Aorta (tissue), 5 donors: Measurements from ENCODE around the gene NDUFA8. TPM values are rescaled to one million over a fixed set of nuclear protein-coding genes. Genes with fewer than 3 reads are reported as not detected.

ENCODE experiments used
- ATAC-seq: fragments of 200-7000 bp; cut with Tn5 transposase; one replicate; pipeline ENCODE4 v1.9.1; 2022; ENCODE audit warnings: moderate library complexity; ENCODE audit not compliant: low FRiP score
- DNase-seq, 2 donors: peaks; one replicate each; pipeline ENCODE4 v3.0.0-alpha.2; 2020
- H3K27ac ChIP-seq, 2 donors: one replicate each; pipeline ENCODE4 v1.5.1; 2013; ENCODE audit warnings: low read length in 2 of 2, mild to moderate bottlenecking in 2 of 2, moderate library complexity in 2 of 2, control low read depth in 1 of 2, inconsistent platforms in 1 of 2, low read depth in 1 of 2
- H3K27me3 ChIP-seq, 2 donors: one replicate each; pipeline ENCODE4 v1.6.1; 2013; ENCODE audit warnings: control low read depth in 1 of 2, low read length in 1 of 2, mild to moderate bottlenecking in 1 of 2, moderate library complexity in 1 of 2; ENCODE audit not compliant: insufficient read depth in 2 of 2, control insufficient read depth in 1 of 2
- H3K36me3 ChIP-seq, 2 donors: one replicate each; pipeline ENCODE4 v1.6.1; 2013; ENCODE audit warnings: control low read depth in 1 of 2, low read length in 1 of 2, mild to moderate bottlenecking in 1 of 2; ENCODE audit not compliant: insufficient read depth in 2 of 2, control insufficient read depth in 1 of 2
- H3K4me1 ChIP-seq, 2 donors: one replicate each; pipeline ENCODE4 v1.6.1; 2013; ENCODE audit warnings: low read length in 2 of 2, control low read depth in 1 of 2, mild to moderate bottlenecking in 1 of 2, moderate library complexity in 1 of 2; ENCODE audit not compliant: insufficient read depth in 2 of 2, control insufficient read depth in 1 of 2
- H3K4me3 ChIP-seq, 2 donors: one replicate each; pipeline ENCODE4 v1.5.1; 2013; ENCODE audit warnings: low read length in 2 of 2, control low read depth in 1 of 2, mild to moderate bottlenecking in 1 of 2
- H3K9me3 ChIP-seq: one replicate; pipeline ENCODE4 v1.6.1; 2013; ENCODE audit warnings: mild to moderate bottlenecking, low read length; ENCODE audit not compliant: control insufficient read depth
- WGBS, 2 donors: extraction: QIAGEN DNeasy Blood & Tissue Kit; methylation state at CpG; one replicate each; pipeline ENCODE4 v1.1.7; 2013; 5-methylcytosine and 5-hydroxymethylcytosine counted together
- intact Hi-C, 2 donors: fragments of 100-400 bp; cut with DNase I; formaldehyde crosslinking; loops; one replicate each; pipeline versions ENCODE4 v1.14.2 to v1.15.0; 2022
- polyA plus RNA-seq, 2 donors: library from polyadenylated mRNA; stranded (reverse); fragments of 200-250 nt; gene quantifications; one replicate each; pipeline ENCODE4 v1.2.3, GENCODE V29; 2013
- total RNA-seq, 2 donors: library from RNA; stranded (reverse); fragmentation: NEBNext Ultra II Directional; extraction: Animal tissue kit (Norgen Biotek cat#: 25700); gene quantifications; one replicate each; pipeline ENCODE4 v1.2.1, GENCODE V29; 2021
- donor health status: healthy with polysubstance abuse.
- donor health status: Bipolar disorder and iron deficiency.
- donor health status: DM: no; HTN: no; CAD: no.
- donor health status: DM: no; HTN: no; CAD: no.
- donor health status: DM: yes; HTN: yes; CAD: no.

NDUFA8 gene
- total and polyA plus RNA-seq, 4 donors = 25.3 to 65.6 (median 43.0) TPM

DNA sequence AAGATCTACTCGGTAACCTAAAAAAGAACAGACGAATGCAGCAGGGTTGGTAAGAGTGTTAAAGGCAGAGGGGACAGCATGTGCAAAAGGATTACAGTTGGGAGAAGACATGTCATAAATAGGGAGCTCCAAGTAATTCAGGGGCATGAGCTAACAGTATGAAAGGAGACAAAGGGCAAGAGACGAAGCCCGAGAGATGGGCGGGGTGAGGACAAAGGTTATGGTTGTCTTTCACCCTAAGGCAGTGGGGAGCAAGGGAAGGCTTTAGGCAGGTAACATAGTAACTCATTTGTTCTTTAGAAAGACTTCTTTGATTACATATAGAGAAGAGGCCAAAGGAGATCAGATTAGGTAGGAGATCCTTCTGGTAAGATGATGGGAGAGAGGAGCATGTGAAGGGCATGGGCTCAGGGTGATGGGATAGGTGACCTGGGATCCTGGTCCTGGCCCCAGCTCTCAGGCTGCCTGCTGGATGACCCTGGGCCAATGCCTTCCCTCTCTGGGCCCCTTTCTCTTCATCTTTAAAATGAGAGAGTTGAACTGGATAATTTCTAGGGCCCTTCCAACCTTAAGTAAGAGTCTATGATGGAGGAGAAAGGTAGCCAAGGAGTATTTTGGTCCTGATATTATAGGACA lies 19.6 kb upstream of the NDUFA8 start:
- intact Hi-C loops = no loop called here
- DNase-seq (no peak), ATAC-seq (no peak)
- WGBS, 2 donors = 72 to 83% methylated on average over 5 of the region's 5 CpGs
- H3K36me3 ChIP-seq = no peaks in the 10 kb centered on the region
- H3K27me3 ChIP-seq = no peaks in the 10 kb centered on the region
- H3K27ac ChIP-seq = no peak overlapping the region
- H3K4me1 ChIP-seq = no peaks in the 10 kb centered on the region
- no peak overlapping the region for H3K4me3 ChIP-seq
- no peaks in the 10 kb centered on the region for H3K9me3 ChIP-seq

DNA sequence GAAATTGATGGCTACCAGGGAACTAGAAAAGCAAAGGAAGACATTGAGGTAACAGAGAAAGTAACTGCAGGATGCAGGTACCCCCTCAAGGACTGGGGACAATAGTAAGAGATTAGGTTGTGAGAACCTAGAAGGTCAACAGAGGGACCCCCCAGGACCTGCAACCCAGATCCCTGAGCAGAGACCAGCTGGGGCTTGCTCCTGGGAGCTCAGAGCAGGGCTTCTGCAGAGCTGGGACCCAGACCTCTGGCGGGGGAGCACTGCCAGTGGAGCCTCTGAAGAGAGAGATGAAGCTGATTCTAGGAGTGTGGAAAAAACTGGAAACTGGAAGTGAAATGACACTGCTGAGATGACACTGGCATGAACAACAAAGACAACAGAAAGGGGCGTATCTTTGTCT lies 17.3 kb upstream of the NDUFA8 start:
- ATAC-seq (no peak), DNase-seq (no peak)
- Histone ChIP-seq H3K9me3 (peaks cover 2% of the 10 kb centered on the region), H3K4me3 (no peak overlapping the region), H3K4me1 (no peaks in the 10 kb centered on the region), H3K27me3 (no peaks in the 10 kb centered on the region), H3K27ac (no peak overlapping the region), H3K36me3 (no peaks in the 10 kb centered on the region)
- 73 to 74% methylated on average over 2 of the region's 2 CpGs for WGBS, 2 donors
- intact Hi-C loops = no loop called here

DNA sequence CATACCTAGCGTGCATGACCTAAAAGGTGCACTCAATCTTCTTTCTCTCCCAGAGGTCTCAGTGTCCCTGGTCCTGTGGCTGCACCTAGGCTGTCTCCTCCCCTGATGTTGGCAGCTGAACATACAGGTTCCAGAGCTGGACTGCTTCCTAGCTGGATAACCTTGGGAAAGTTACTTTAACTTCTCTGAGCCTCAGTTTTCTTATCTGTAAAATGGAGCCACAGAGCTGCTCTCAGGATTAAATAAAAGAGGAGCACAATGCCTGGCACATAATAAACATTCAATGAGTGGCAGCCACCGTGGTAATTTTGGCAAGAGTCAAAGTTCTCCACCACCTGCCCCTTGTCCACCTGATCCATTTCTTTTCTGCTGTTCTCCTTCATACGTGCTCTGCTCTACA lies 14.1 kb upstream of the NDUFA8 start:
- WGBS, 2 donors = 75 to 77% methylated on average over 3 of the region's 3 CpGs
- Histone ChIP-seq H3K9me3 (peaks cover 2% of the 10 kb centered on the region), H3K4me1 (no peaks in the 10 kb centered on the region), H3K27me3 (no peaks in the 10 kb centered on the region), H3K36me3 (no peaks in the 10 kb centered on the region), H3K4me3 (no peak overlapping the region), H3K27ac (no peak overlapping the region)
- ATAC-seq (no peak), DNase-seq (no peak)
- intact Hi-C loops = no loop called here

DNA sequence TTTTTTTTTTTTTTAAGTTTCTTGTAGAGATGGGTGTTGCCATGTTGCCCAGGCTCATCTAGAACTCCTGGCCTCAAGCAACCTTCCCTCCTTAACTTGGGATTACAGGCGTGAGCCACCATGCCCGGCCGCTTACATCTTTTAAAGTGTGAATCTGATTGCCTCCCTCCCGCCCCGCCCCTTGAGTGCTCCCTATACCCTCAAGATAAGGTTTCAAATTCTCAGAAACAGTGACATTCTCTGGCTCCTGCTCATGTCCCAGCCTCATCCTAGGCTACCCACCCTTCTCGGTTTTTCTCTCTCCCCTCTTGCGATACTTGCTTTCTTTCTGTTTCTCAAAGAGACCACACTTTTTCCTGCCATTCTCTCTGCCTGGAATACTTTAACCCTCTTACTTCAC lies 12.6 kb upstream of the NDUFA8 start:
- Histone ChIP-seq H3K9me3 (peaks cover 2% of the 10 kb centered on the region), H3K27me3 (no peaks in the 10 kb centered on the region), H3K27ac (no peak overlapping the region), H3K36me3 (no peaks in the 10 kb centered on the region), H3K4me3 (no peak overlapping the region), H3K4me1 (no peaks in the 10 kb centered on the region)
- 79 to 82% methylated on average over 7 of the region's 7 CpGs for WGBS, 2 donors
- intact Hi-C loops = no loop called here
- no peak for ATAC-seq
- DNase-seq = no peak

GRCh38 chr9:122168356-122168755 lies 8.8 kb upstream of the NDUFA8 start:
- WGBS, 2 donors = 45 to 49% methylated on average over 3 of the region's 3 CpGs
- Histone ChIP-seq H3K36me3 (no peaks in the 10 kb centered on the region), H3K27me3 (no peaks in the 10 kb centered on the region), H3K4me1 (no peaks in the 10 kb centered on the region), H3K4me3 (no peak overlapping the region), H3K27ac (no peak overlapping the region), H3K9me3 (peaks cover 2% of the 10 kb centered on the region)
- intact Hi-C loops = no loop called here
- ATAC-seq = no peak
- DNase-seq = no peak

DNA sequence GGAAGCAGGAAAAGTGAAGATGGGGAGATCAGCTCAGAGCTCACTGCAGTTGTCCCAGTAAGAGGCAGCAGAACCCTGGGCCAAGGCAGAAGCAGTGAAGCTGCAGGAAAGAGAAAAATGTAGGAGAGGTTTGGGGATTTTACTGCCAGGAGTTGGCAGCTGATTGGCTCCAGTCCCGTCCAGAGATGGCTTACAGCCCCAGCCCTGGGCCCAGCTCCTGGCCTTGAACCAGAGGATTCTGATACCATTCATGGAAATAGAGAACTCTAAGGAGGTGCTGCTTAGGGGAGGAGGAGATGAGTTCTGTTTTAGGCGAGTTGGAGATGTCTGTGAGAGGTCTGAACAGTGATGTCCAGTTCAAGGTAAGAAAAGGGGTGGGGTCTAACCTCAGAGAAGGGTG lies 4.7 kb upstream of the NDUFA8 start:
- WGBS, 2 donors = 3 to 7% methylated on average over 2 of the region's 2 CpGs
- no peaks in the 10 kb centered on the region for H3K4me1 ChIP-seq
- H3K36me3 ChIP-seq = no peaks in the 10 kb centered on the region
- no peak for ATAC-seq
- no peak for DNase-seq
- H3K27ac ChIP-seq = no peak overlapping the region
- H3K9me3 ChIP-seq = no peaks in the 10 kb centered on the region
- H3K27me3 ChIP-seq = no peaks in the 10 kb centered on the region
- H3K4me3 ChIP-seq = no peak overlapping the region
- intact Hi-C loops = no loop called here

GRCh38 chr9:122162415-122162814 lies 2.8 kb upstream of the NDUFA8 start:
- H3K27ac ChIP-seq = no peak overlapping the region
- H3K4me1 ChIP-seq = peaks cover 0 to 2% of the 10 kb centered on the region in 2 donors
- H3K4me3 ChIP-seq = no peak overlapping the region
- no peak for DNase-seq
- H3K27me3 ChIP-seq = no peaks in the 10 kb centered on the region
- intact Hi-C loops = no loop called here
- no peaks in the 10 kb centered on the region for H3K9me3 ChIP-seq
- no peaks in the 10 kb centered on the region for H3K36me3 ChIP-seq
- no peak for ATAC-seq

GRCh38 chr9:122159925-122160246 lies 307 bp upstream of the NDUFA8 start:
- Histone ChIP-seq H3K9me3 (no peaks in the 10 kb centered on the region), H3K27me3 (no peaks in the 10 kb centered on the region), H3K36me3 (no peaks in the 10 kb centered on the region), H3K4me1 (peaks cover 0 to 2% of the 10 kb centered on the region in 2 donors), H3K4me3 (peak overlapping the region in 1 of 2 donors; percentile 99), H3K27ac (no peak overlapping the region)
- intact Hi-C loops = loop anchor here in 1 of 2 donors (5.0 kb wide), 1 partner anchor 102 kb away; the partner anchor contains the start of genes MRRF and RBM18
- ATAC-seq = no peak
- 17 to 19% methylated on average over 6 of the region's 6 CpGs for WGBS, 2 donors
- no peak for DNase-seq

DNA sequence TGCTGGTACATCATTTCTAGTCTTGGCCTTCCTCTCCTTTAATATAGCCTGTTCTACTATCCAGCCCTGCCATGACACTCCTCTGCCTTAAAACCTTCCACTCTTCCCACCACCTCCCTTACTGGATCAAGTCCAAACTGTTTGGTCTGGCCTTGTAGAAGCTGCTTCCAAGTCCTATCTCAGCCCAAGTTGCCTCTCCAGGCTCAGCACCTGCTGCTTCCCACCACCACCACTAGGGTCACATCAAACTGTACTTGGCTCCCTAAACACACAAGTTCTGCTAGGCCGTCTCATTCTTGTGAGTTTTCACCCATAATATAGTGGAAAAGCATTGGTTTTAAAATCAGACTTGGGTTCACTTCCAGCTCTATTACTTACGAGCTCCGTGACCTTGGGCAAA lies 1.4 kb downstream of the NDUFA8 start:
- Histone ChIP-seq H3K36me3 (no peaks in the 10 kb centered on the region), H3K4me1 (peaks cover 0 to 2% of the 10 kb centered on the region in 2 donors), H3K4me3 (no peak overlapping the region), H3K27ac (no peak overlapping the region), H3K27me3 (no peaks in the 10 kb centered on the region), H3K9me3 (no peaks in the 10 kb centered on the region)
- WGBS, 2 donors = 79% methylated on average over 3 of the region's 3 CpGs
- DNase-seq = no peak
- no peak for ATAC-seq
- intact Hi-C loops = loop anchor here in 1 of 2 donors (5.0 kb wide), 1 partner anchor 104 kb away; the partner anchor contains the start of genes MRRF and RBM18
